WERI-Rb-1 (cell line): ENCODE data around the gene MYD88.
A peak's percentile ranks its signal among the peaks of the same experiment; 100 is the strongest.
"Not testable (repeated sequence)": the region's sequence is repeated elsewhere in the genome, so short reads cannot be mapped to it uniquely, and the experiment has no call there.

Source experiments
- DNase-seq: peaks from one replicate; pipeline ENCODE4 v3.0.0-alpha.2; 2020
- H3K27ac ChIP-seq: fragments of 250-450 bp; sonication (Bioruptor Pico); 2 replicates; pipeline ENCODE4 v1.5.1; 2020; ENCODE audit warnings: mild to moderate bottlenecking, moderate library complexity
- H3K27me3 ChIP-seq: fragments of 250-450 bp; sonication (Bioruptor Pico); 2 replicates; pipeline ENCODE4 v1.5.1; 2021; ENCODE audit warnings: mild to moderate bottlenecking, low read depth, moderate library complexity; ENCODE audit not compliant: insufficient read depth, severe bottlenecking
- H3K36me3 ChIP-seq: fragments of 250-450 bp; sonication (Bioruptor Pico); 2 replicates; pipeline ENCODE4 v1.5.1; 2020; ENCODE audit warnings: mild to moderate bottlenecking, moderate library complexity
- H3K4me3 ChIP-seq: 2 replicates; pipeline ENCODE4 v1.5.1; 2011; ENCODE audit warnings: low read depth, mild to moderate bottlenecking, control low read depth, low read length
- H3K9me3 ChIP-seq: fragments of 250-450 bp; sonication (Bioruptor Pico); 2 replicates; pipeline ENCODE4 v1.5.1; 2021; ENCODE audit warnings: mild to moderate bottlenecking, moderate library complexity; ENCODE audit not compliant: severe bottlenecking
- TF ChIP-seq, protein P1 (sequence below): IDR thresholded peaks from 2 replicates; pipeline ENCODE4 v1.5.1; 2011; ENCODE audit warnings: low read depth, mild to moderate bottlenecking, control low read depth, inconsistent platforms, low read length

MYD88 gene

DNA sequence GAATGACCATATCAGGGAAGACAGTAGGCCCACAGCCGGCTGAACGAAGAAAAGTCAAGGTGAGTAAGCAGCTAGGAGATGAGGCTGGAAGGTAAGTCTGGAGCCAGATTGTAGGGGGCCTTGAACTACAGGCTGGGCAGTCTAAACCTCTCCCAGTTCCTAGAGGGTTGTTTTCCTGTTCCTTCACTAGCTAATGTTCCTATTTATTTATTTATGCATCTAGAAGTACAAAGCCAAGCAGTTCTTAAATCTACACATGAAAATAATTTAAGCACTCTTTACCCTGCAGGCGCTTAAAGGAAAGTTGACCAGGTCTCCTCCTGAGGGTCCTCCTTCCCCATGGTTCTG is 5.3 kb upstream of the MYD88 start:
- no peaks in the 10 kb centered on the region for H3K9me3 ChIP-seq
- DNase-seq: no peak
- H3K4me3 ChIP-seq: no peak overlapping the region
- no peak overlapping the region for H3K27ac ChIP-seq
- peaks cover 42% of the 10 kb centered on the region for H3K36me3 ChIP-seq
- TF ChIP-seq, protein P1, sequence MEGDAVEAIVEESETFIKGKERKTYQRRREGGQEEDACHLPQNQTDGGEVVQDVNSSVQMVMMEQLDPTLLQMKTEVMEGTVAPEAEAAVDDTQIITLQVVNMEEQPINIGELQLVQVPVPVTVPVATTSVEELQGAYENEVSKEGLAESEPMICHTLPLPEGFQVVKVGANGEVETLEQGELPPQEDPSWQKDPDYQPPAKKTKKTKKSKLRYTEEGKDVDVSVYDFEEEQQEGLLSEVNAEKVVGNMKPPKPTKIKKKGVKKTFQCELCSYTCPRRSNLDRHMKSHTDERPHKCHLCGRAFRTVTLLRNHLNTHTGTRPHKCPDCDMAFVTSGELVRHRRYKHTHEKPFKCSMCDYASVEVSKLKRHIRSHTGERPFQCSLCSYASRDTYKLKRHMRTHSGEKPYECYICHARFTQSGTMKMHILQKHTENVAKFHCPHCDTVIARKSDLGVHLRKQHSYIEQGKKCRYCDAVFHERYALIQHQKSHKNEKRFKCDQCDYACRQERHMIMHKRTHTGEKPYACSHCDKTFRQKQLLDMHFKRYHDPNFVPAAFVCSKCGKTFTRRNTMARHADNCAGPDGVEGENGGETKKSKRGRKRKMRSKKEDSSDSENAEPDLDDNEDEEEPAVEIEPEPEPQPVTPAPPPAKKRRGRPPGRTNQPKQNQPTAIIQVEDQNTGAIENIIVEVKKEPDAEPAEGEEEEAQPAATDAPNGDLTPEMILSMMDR: no peak
- H3K27me3 ChIP-seq: no peaks in the 10 kb centered on the region

GRCh38 chr3:38133557-38134405 is 4.7 kb upstream of the MYD88 start:
- Histone ChIP-seq H3K4me3 (no peak overlapping the region), H3K9me3 (no peaks in the 10 kb centered on the region), H3K27me3 (no peaks in the 10 kb centered on the region), H3K27ac (no peak overlapping the region), H3K36me3 (peaks cover 41% of the 10 kb centered on the region)
- DNase-seq: no peak
- TF ChIP-seq, protein P1: no peak

- not testable (repeated sequence) for H3K4me3 ChIP-seq, DNase-seq, H3K27ac ChIP-seq, H3K9me3 ChIP-seq, H3K27me3 ChIP-seq
- peaks cover 32% of the 10 kb centered on the region for H3K36me3 ChIP-seq
These were observed 3.8 kb upstream of the MYD88 start for GRCh38 chr3:38134517-38135143.

DNA sequence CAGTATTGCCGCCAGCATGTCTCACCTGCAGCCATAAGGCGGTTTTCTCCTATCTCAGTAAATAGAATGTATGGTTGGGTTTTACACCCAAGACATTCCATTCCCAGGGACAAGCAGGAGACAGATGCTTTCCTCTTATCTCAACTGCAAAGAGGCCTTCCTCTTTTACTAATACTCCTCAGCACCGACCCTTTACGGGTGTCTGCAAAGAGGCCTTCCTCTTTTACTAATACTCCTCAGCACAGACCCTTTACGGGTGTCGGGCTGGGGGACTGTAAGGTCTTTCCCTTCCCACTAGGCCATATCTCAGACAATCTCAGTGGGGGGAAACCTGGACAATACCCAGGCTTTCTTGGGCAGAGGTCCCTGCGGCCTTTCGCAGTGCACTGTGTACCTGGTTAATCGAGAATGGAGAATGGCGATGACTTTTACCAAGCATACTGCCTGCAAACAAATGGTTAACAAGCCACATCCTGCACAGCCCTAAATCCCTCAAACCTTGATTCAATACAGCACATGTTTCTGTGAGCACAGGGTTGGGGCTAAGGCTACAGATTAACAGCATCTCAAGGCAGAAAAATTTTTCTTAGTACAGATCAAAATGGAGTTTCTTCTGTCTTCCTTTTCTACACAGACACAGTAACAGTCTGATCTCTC is 2.7 kb upstream of the MYD88 start:
- Histone ChIP-seq H3K36me3 (peaks cover 23% of the 10 kb centered on the region), H3K4me3 (peak overlapping the region; percentile 82)
- DNase-seq, H3K27ac ChIP-seq, H3K27me3 ChIP-seq, H3K9me3 ChIP-seq: not testable (repeated sequence)

DNA sequence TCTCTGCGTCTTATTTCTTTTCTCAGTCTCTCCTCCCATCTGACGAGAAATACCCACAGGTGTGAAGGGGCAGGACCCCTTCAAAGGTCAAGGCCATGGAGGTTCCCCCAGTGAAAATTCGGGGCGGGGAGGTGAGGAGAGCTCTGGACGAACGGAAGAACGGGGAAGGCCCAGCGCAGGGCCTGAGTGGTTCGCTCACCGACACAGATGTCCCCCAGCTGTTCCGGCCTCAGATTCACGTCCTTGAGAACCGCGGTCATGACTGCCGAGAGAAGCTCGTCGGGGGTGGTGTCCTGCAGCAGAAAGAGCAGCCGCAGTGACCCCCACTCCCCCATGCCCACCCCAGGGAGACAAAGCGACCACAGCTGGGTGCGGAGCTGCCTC is 2.1 kb upstream of the MYD88 start:
- peaks cover 19% of the 10 kb centered on the region for H3K36me3 ChIP-seq
- peak overlapping the region; percentile 82 for H3K4me3 ChIP-seq
- no peaks in the 10 kb centered on the region for H3K9me3 ChIP-seq
- DNase-seq: no peak
- H3K27me3 ChIP-seq: no peaks in the 10 kb centered on the region
- H3K27ac ChIP-seq: peak overlapping the region; percentile 52
- TF ChIP-seq, protein P1: no peak

DNA sequence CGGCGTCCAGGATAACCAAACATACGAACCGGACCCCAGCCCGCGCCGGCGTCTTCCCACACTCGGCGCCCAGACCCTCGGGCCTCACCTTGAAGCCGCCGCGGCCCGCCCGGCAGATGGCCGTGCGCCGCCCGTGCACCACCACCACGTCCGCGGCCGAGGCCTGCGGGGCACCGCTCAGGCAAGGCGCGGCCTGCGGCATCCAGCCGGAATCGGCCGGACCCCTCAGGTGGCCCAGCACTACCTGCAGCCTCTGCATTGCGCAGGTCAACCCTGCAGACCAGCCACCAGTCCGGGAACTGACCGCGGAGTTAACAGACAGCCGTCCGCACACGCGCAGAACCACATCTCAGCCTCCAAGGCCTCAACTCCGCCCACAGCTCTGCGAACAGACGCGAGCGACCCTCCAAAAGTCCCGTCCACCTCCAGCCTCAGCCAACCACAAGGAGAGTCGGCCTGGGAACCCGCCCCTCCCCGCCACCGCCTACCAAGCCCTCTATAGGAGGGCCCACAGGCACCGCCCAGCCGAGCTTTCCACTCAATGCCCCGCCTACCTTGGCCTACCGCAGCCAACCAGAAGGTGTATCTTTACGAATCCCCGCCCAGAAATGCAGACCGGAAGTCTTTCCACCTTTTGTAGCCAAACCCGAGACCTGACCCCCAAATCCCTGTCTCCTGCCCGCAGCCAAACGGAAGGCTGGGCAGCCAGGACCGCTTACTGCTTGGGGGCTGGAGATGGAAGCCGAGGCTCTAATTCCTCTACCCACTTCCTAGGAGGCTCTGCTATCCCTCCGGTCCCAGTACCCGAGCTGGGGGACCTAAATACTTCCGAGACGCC is 1.5 kb upstream of the MYD88 start, which contains the start of gene ACAA1:
TSS of gene ACAA1 (minus strand) at position 351 of the 838 bp plus-strand sequence. CDS start at position 259, 92 bp downstream.
- Histone ChIP-seq H3K9me3 (no peaks in the 10 kb centered on the region), H3K4me3 (peak within 1 kb of the TSS; percentile 82), H3K27ac (peak within 1 kb of the TSS; percentile 52), H3K36me3 (peaks cover 14% of the 10 kb centered on the region), H3K27me3 (no peaks in the 10 kb centered on the region)
- TF ChIP-seq, protein P1: no peak
- DNase-seq: peak; percentile 99
